Measurements from ENCODE around the gene OR10D3.

Gene OR10D3

GRCh38 chr11:124200671-124201070 lies 17.5 kb downstream of the OR10D3 start:
- Histone ChIP-seq H3K4me3 (ENCODE audit: low read depth in 1 of 2, low read length in 2 of 2) (no peak overlapping the region), H3K36me3 (ENCODE audit: insufficient read depth, low read length) (no peaks in the 10 kb centered on the region), H4K20me1 (ENCODE audit: insufficient read depth, low read length) (no peaks in the 10 kb centered on the region), H3K79me2 (ENCODE audit: insufficient read depth, low read length) (no peaks in the 10 kb centered on the region), H3K27ac (ENCODE audit: low read length) (no peak overlapping the region), H3K4me1 (ENCODE audit: insufficient read depth, low read length) (no peaks in the 10 kb centered on the region), H3K4me2 (ENCODE audit: insufficient read depth, low read length) (no peak overlapping the region), H3K9ac (ENCODE audit: low read depth, low read length) (no peak overlapping the region), H3K27me3 (ENCODE audit: insufficient read depth, low read length, poor library complexity) (no peaks in the 10 kb centered on the region), H3K9me3 (ENCODE audit: insufficient read depth, low read length, severe bottlenecking) (no peaks in the 10 kb centered on the region), H2AFZ (ENCODE audit: low read depth, low read length) (no peak overlapping the region)
- no peak for TF ChIP-seq EZH2 (IDR thresholded peaks at IDR 0.05; ENCODE audit: borderline replicate concordance, low read depth, low read length, severe bottlenecking)
- TF ChIP-seq CTCF (IDR thresholded peaks at IDR 0.05; ENCODE audit: borderline replicate concordance, extremely low read depth, low read length, poor library complexity, severe bottlenecking): no peak
- ATAC-seq (ENCODE audit: insufficient read depth, low read depth) (no peak), DNase-seq (no peak)

- Histone ChIP-seq H2AFZ (ENCODE audit: low read depth, low read length) (no peak overlapping the region), H4K20me1 (ENCODE audit: insufficient read depth, low read length) (no peaks in the 10 kb centered on the region), H3K4me2 (ENCODE audit: insufficient read depth, low read length) (no peak overlapping the region), H3K27ac (ENCODE audit: low read length) (no peak overlapping the region), H3K27me3 (ENCODE audit: insufficient read depth, low read length, poor library complexity) (no peaks in the 10 kb centered on the region), H3K36me3 (ENCODE audit: insufficient read depth, low read length) (no peaks in the 10 kb centered on the region), H3K4me1 (ENCODE audit: insufficient read depth, low read length) (no peaks in the 10 kb centered on the region), H3K4me3 (ENCODE audit: low read depth in 1 of 2, low read length in 2 of 2) (no peak overlapping the region), H3K79me2 (ENCODE audit: insufficient read depth, low read length) (no peaks in the 10 kb centered on the region), H3K9me3 (ENCODE audit: insufficient read depth, low read length, severe bottlenecking) (no peaks in the 10 kb centered on the region), H3K9ac (ENCODE audit: low read depth, low read length) (no peak overlapping the region)
- DNase-seq (no peak), ATAC-seq (ENCODE audit: insufficient read depth, low read depth) (no peak)
- TF ChIP-seq CTCF (IDR thresholded peaks at IDR 0.05; ENCODE audit: borderline replicate concordance, extremely low read depth, low read length, poor library complexity, severe bottlenecking): no peak
- no peak for TF ChIP-seq EZH2 (IDR thresholded peaks at IDR 0.05; ENCODE audit: borderline replicate concordance, low read depth, low read length, severe bottlenecking)
Measured at GRCh38 chr11:124202951-124203350, 19.8 kb downstream of the OR10D3 start.

DNA sequence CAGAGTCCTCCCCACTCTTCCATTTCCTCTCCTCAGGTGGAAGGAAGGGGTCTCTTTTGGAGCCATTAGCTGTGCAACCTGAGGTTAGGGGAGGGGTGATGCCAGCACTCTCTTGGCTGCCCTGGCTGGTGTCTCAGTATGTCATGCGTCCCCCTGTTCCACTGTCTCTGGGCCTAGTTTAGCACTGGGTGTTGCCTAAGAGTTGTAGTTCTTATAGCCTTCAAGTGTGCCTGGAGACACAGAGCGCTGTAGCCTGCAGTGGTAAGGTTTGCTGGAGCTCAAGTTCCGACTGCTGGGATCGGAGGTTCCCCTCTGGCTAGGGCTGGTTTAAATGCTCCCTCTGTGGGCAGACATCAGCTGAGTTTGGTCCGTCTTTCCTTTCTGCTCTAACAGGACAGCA lies 20.9 kb downstream of the OR10D3 start:
- TF ChIP-seq CTCF (IDR thresholded peaks at IDR 0.05; ENCODE audit: borderline replicate concordance, extremely low read depth, low read length, poor library complexity, severe bottlenecking): no peak
- TF ChIP-seq EZH2 (IDR thresholded peaks at IDR 0.05; ENCODE audit: borderline replicate concordance, low read depth, low read length, severe bottlenecking): no peak
- Histone ChIP-seq H3K4me1 (ENCODE audit: insufficient read depth, low read length) (no peaks in the 10 kb centered on the region), H3K4me2 (ENCODE audit: insufficient read depth, low read length) (no peak overlapping the region), H3K27me3 (ENCODE audit: insufficient read depth, low read length, poor library complexity) (no peaks in the 10 kb centered on the region), H2AFZ (ENCODE audit: low read depth, low read length) (no peak overlapping the region), H3K79me2 (ENCODE audit: insufficient read depth, low read length) (no peaks in the 10 kb centered on the region), H3K27ac (ENCODE audit: low read length) (no peak overlapping the region), H3K9me3 (ENCODE audit: insufficient read depth, low read length, severe bottlenecking) (no peaks in the 10 kb centered on the region), H4K20me1 (ENCODE audit: insufficient read depth, low read length) (no peaks in the 10 kb centered on the region), H3K4me3 (ENCODE audit: low read depth in 1 of 2, low read length in 2 of 2) (no peak overlapping the region), H3K9ac (ENCODE audit: low read depth, low read length) (no peak overlapping the region), H3K36me3 (ENCODE audit: insufficient read depth, low read length) (no peaks in the 10 kb centered on the region)
- DNase-seq (no peak), ATAC-seq (ENCODE audit: insufficient read depth, low read depth) (no peak)

All from DND-41 (cell line).